Hepatocyte (in vitro differentiated cells): ENCODE data around the gene CASTOR1. TPM values are rescaled to one million over a fixed set of nuclear protein-coding genes. Genes with fewer than 3 reads are reported as not detected.
A peak's percentile ranks its signal among the peaks of the same experiment; 100 is the strongest.

ENCODE experiments used
- DNase-seq: peaks from one replicate; pipeline ENCODE4 v3.0.0-alpha.2; 2016; ENCODE audit warnings: low spot score
- H2AFZ ChIP-seq: fragments of 200-600 bp; sonication (generic); 2 replicates; pipeline ENCODE4 v1.6.0; 2016; ENCODE audit warnings: antibody characterized with exemption, mild to moderate bottlenecking
- H3K27ac ChIP-seq: fragments of 200-600 bp; sonication (generic); 2 replicates; pipeline ENCODE4 v1.5.1; 2016; ENCODE audit warnings: mild to moderate bottlenecking
- H3K27me3 ChIP-seq: fragments of 200-600 bp; sonication (generic); 2 replicates; pipeline ENCODE4 v1.6.1; 2016
- H3K36me3 ChIP-seq: fragments of 200-600 bp; sonication (generic); replicated peaks from 2 replicates; pipeline ENCODE4 v1.5.1; 2016; ENCODE audit warnings: low read depth; ENCODE audit not compliant: insufficient read depth
- H3K4me1 ChIP-seq: fragments of 200-600 bp; sonication (generic); 2 replicates; pipeline ENCODE4 v1.5.1; 2016; ENCODE audit warnings: mild to moderate bottlenecking, moderate library complexity; ENCODE audit not compliant: insufficient read depth
- H3K4me2 ChIP-seq: fragments of 200-600 bp; sonication (generic); 2 replicates; pipeline ENCODE4 v1.6.0; 2016
- H3K4me3 ChIP-seq: fragments of 200-600 bp; sonication (generic); 2 replicates; pipeline ENCODE4 v1.5.1; 2016; ENCODE audit warnings: mild to moderate bottlenecking
- H3K79me2 ChIP-seq: fragments of 200-600 bp; sonication (generic); 2 replicates; pipeline ENCODE4 v1.6.0; 2017; ENCODE audit warnings: mild to moderate bottlenecking
- H3K9me2 ChIP-seq: fragments of 200-600 bp; sonication (generic); replicated peaks from 2 replicates; pipeline ENCODE4 v1.6.0; 2017; ENCODE audit warnings: mild to moderate bottlenecking; ENCODE audit not compliant: insufficient read depth
- H3K9me3 ChIP-seq: fragments of 200-600 bp; sonication (generic); 2 replicates; pipeline ENCODE4 v1.5.1; 2016; ENCODE audit warnings: low read depth, mild to moderate bottlenecking
- H4K20me1 ChIP-seq: fragments of 200-600 bp; sonication (generic); 2 replicates; pipeline ENCODE4 v1.6.0; 2016; ENCODE audit warnings: mild to moderate bottlenecking; ENCODE audit not compliant: insufficient read depth, poor library complexity, severe bottlenecking
- EZH2 ChIP-seq: fragments of 200-600 bp; sonication (generic); IDR thresholded peaks from 2 replicates; pipeline ENCODE4 v1.6.1; 2016; ENCODE audit warnings: antibody characterized with exemption, mild to moderate bottlenecking, borderline replicate concordance
- EZH2phosphoT487 ChIP-seq: fragments of 200-600 bp; sonication (generic); IDR thresholded peaks from one replicate; pipeline ENCODE4 v1.6.1; 2018; ENCODE audit warnings: antibody characterized with exemption, mild to moderate bottlenecking, low read depth, moderate library complexity; ENCODE audit not compliant: unreplicated experiment, severe bottlenecking
- WGBS: methylation state at CpG from one replicate; pipeline ENCODE4 v1.1.6; 2016; ENCODE audit warnings: low lambda C conversion rate; ENCODE audit errors: missing lambda C conversion rate; 5-methylcytosine and 5-hydroxymethylcytosine counted together
- polyA plus RNA-seq: library from polyadenylated mRNA; unstranded; fragments of >200 nt; fragmentation: Nextera tagmentation; extraction: Ambion mirVana; gene quantifications from 2 replicates; pipeline ENCODE4 v1.2.1, GENCODE V29; 2016
- total RNA-seq: library from RNA; depleted of rRNA; stranded (reverse); fragments of >200 nt; gene quantifications from 2 replicates; pipeline ENCODE4 v1.2.3, GENCODE V29; 2014
- TF ChIP-seq, protein P1 (sequence below): fragments of 200-600 bp; sonication (generic); IDR thresholded peaks from 2 replicates; pipeline ENCODE4 v1.5.1; 2016; ENCODE audit warnings: antibody characterized with exemption, mild to moderate bottlenecking; ENCODE audit not compliant: poor library complexity

Gene CASTOR1
- total and polyA plus RNA-seq, 2 experiments from 2014 or later: 30.9 to 53.5 TPM

DNA sequence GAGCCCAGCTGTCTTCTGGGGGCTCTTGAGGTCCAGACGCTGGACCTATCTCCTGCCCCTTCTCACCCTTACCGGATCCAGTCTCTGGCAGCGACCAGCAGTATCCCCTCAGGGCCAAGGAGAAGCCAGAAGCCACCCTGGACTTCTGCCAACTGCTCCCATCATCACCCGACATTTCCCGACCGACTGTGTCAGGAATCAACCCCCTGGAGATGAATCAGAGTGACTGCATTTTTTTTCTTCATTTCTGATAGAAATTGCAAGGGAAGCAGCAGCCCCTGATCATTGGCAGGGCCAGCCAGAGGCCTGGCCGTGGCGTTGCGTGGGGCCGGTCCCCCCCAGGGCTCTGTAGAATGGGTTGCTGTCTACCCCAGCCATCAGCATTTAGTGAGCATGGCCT, 37.6 kb downstream of the CASTOR1 start:
- peaks cover 48% of the 10 kb centered on the region for H3K4me1 ChIP-seq
- no peaks in the 10 kb centered on the region for H3K9me3 ChIP-seq
- H3K9me2 ChIP-seq: no peaks in the 10 kb centered on the region
- TF ChIP-seq EZH2 (no peak), EZH2phosphoT487 (no peak)
- TF ChIP-seq, protein P1, sequence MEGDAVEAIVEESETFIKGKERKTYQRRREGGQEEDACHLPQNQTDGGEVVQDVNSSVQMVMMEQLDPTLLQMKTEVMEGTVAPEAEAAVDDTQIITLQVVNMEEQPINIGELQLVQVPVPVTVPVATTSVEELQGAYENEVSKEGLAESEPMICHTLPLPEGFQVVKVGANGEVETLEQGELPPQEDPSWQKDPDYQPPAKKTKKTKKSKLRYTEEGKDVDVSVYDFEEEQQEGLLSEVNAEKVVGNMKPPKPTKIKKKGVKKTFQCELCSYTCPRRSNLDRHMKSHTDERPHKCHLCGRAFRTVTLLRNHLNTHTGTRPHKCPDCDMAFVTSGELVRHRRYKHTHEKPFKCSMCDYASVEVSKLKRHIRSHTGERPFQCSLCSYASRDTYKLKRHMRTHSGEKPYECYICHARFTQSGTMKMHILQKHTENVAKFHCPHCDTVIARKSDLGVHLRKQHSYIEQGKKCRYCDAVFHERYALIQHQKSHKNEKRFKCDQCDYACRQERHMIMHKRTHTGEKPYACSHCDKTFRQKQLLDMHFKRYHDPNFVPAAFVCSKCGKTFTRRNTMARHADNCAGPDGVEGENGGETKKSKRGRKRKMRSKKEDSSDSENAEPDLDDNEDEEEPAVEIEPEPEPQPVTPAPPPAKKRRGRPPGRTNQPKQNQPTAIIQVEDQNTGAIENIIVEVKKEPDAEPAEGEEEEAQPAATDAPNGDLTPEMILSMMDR: no peak
- no peaks in the 10 kb centered on the region for H3K79me2 ChIP-seq
- no peaks in the 10 kb centered on the region for H4K20me1 ChIP-seq
- H3K36me3 ChIP-seq: no peaks in the 10 kb centered on the region
- no peak for DNase-seq
- H3K4me3 ChIP-seq: no peak overlapping the region
- no peaks in the 10 kb centered on the region for H3K27me3 ChIP-seq
- WGBS: 62% methylated on average over 10 of the region's 10 CpGs
- peak overlapping the region; percentile 15 for H3K27ac ChIP-seq
- no peak overlapping the region for H3K4me2 ChIP-seq
- no peak overlapping the region for H2AFZ ChIP-seq

DNA sequence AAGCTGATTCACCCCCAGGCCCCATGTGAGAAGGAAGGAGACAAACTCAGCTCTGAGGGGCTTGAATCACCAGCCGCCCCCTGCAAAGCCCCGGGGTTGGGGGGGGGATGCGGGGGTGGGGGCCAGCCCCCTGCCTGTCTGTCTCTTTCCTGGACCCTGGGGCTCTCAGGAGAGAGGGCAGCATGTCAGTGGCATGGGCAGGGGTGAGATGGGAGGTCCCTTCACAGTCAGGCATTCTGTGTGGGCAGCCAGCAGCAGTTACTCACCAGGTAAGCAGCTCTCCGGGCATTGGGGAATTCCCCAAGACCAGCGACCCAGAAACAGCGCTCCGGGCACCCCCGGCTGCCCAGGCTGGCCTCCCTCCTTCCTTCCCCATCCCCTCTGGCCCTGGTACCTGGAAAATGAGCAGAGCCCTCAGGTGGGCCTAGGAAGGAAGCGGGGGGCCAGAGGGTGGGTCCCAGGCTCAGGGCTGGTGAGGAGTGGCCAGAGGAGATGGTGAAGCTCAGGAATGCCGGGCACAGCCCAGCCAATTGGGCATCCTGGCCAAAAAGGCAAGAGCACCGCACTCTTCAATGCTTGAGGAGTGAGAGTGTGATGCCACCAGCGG, 38.5 kb downstream of the CASTOR1 start:
- WGBS: 89% methylated on average over 11 of the region's 12 CpGs
- no peaks in the 10 kb centered on the region for H4K20me1 ChIP-seq
- H3K9me3 ChIP-seq: no peaks in the 10 kb centered on the region
- no peaks in the 10 kb centered on the region for H3K36me3 ChIP-seq
- peak; percentile 48 for DNase-seq
- no peak overlapping the region for H2AFZ ChIP-seq
- no peaks in the 10 kb centered on the region for H3K27me3 ChIP-seq
- no peak overlapping the region for H3K4me2 ChIP-seq
- H3K4me1 ChIP-seq: peaks cover 51% of the 10 kb centered on the region
- no peaks in the 10 kb centered on the region for H3K9me2 ChIP-seq
- H3K4me3 ChIP-seq: no peak overlapping the region
- TF ChIP-seq EZH2: no peak
- TF ChIP-seq, protein P1: no peak
- TF ChIP-seq EZH2phosphoT487: no peak
- H3K79me2 ChIP-seq: no peaks in the 10 kb centered on the region
- peak overlapping the region; percentile 15 for H3K27ac ChIP-seq

DNA sequence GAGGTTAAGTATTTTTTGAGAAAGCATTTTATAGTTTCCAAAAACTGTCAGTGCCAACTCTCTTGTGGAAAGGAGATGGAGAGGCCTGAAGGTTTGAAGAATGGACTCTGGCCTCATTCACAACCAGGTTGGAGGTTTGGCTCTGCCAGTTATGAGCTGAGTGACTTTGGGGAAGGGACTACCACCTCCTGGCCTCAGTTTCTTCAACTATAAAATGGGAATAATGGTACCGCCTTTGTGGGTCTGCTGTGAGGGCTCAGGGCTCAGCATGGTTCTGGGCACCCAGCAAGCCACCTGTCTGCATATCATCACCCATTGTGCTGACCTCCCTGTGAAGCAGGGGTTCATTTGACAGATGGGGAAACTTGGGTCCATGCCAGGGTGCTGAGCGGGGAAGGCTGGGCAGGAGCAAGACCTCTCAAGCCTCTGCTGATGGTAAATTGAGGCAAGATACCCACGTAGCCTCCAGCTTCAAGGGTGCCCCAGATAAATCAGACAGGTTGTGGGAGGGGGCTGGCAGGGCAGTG, 39.2 kb downstream of the CASTOR1 start:
- H3K79me2 ChIP-seq: no peaks in the 10 kb centered on the region
- no peaks in the 10 kb centered on the region for H3K9me3 ChIP-seq
- no peaks in the 10 kb centered on the region for H3K27me3 ChIP-seq
- H4K20me1 ChIP-seq: no peaks in the 10 kb centered on the region
- peaks cover 57% of the 10 kb centered on the region for H3K4me1 ChIP-seq
- H3K9me2 ChIP-seq: no peaks in the 10 kb centered on the region
- no peaks in the 10 kb centered on the region for H3K36me3 ChIP-seq
- DNase-seq: no peak
- no peak overlapping the region for H3K4me3 ChIP-seq
- no peak overlapping the region for H3K4me2 ChIP-seq
- no peak overlapping the region for H3K27ac ChIP-seq
- no peak overlapping the region for H2AFZ ChIP-seq
- WGBS: 87% methylated on average over 3 of the region's 3 CpGs
- TF ChIP-seq EZH2: no peak
- TF ChIP-seq, protein P1: no peak
- TF ChIP-seq EZH2phosphoT487: no peak
